GM21526 (cell line): ENCODE results near the gene MS4A1.
"Not testable (repeated sequence)": the region's sequence is repeated elsewhere in the genome, so short reads cannot be mapped to it uniquely, and the experiment has no call there.

Source experiments
- ATAC-seq: cut with Tn5 transposase; IDR thresholded peaks from one replicate; pipeline ENCODE4 v1.9.1; 2021; ENCODE audit warnings: moderate library complexity; ENCODE audit not compliant: unreplicated experiment, low FRiP score

Gene MS4A1

GRCh38 chr11:60500276-60500910 is 44.7 kb downstream of the MS4A1 start:
- ATAC-seq = no peak

DNA sequence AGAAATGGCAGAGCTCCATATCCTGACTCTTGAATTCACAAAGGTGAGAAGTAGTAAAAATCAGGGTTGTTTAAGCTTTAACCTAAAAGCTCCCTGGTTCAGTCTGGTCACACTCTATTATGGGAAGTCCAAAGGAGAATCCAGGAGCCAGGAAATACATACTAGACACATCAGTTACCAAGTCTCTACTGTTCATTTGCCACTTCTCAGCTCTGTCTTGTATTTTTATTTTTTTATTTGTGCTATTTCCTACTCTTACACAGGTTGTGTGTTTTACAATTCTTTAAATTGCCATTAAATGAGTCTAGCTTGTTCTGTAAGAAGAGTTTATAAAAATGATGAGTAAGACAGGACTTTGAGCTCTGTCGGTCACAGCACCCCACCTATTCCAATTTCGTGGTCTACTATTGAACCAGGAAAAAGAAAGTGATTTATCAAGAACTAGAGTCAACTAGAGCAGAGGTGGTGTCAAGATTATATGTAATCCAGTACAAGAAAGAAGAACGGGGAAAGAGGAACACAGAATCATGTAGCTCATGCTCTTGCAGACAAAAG is 46.7 kb downstream of the MS4A1 start:
- no peak for ATAC-seq

GRCh38 chr11:60504219-60504905 is 48.7 kb downstream of the MS4A1 start:
- no peak for ATAC-seq

DNA sequence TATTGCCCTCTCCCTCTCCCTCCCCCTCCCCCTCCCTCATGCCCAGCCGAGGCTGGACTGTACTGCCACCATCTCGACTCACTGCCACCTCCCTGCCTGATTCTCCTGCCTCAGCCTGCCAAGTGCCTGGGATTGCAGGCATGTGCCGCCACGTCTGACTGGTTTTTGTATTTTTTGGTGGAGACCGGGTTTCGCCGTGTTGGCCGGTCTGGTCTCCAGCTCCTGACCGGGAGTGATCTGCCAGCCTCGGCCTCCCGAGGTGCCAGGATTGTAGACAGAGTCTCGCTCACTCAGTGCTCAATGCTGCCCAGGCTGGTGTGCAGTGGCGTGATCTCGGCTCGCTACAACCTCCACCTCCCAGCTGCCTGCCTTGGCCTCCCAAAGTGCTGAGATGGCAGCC is 54.0 kb downstream of the MS4A1 start:
- ATAC-seq = not testable (repeated sequence)

GRCh38 chr11:60510209-60510608 is 54.6 kb downstream of the MS4A1 start:
- not testable (repeated sequence) for ATAC-seq

DNA sequence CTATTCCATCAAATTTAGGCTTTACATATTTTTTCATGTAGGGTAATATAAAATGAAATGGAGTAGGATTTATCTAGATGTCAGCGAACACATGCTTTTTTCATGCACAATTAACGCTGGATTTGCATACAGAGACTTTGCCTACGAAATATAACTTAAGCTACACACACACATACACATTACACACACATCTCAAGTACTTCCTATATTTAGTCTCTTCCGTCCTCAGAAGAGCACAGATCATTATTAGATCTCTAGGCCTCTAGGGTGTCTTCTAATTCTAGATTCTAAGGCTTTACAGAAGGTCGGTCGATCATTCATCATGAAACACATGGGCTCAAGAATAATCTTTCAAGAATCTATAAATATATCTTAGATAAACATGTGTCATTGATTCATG is 55.7 kb downstream of the MS4A1 start:
- ATAC-seq = no peak

DNA sequence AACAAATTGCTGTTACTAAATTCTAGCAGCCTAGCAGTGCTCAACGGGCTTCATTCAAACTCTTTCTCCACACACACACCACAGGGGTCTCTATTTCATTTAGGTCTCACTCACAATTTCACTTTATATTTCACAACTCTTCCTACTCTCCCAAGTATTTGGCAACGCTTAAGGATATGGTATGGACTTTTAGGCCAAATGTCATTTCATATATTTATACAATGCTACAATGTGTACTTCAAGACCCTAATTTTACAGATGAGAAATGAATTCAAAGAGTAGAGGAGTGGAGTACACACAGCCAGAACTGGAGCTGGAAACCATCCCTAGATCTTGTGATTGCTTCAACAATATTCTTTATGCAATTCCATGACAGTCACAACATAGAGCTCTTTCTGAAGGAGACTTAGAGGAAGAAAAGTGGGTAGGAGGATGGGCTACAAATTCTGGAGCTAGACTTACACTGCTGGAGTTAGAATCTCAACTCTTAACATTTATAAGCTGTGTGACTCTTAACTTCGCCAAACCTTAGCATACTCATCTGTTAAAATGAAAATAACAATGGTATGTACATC is 57.1 kb downstream of the MS4A1 start:
- ATAC-seq = no peak

DNA sequence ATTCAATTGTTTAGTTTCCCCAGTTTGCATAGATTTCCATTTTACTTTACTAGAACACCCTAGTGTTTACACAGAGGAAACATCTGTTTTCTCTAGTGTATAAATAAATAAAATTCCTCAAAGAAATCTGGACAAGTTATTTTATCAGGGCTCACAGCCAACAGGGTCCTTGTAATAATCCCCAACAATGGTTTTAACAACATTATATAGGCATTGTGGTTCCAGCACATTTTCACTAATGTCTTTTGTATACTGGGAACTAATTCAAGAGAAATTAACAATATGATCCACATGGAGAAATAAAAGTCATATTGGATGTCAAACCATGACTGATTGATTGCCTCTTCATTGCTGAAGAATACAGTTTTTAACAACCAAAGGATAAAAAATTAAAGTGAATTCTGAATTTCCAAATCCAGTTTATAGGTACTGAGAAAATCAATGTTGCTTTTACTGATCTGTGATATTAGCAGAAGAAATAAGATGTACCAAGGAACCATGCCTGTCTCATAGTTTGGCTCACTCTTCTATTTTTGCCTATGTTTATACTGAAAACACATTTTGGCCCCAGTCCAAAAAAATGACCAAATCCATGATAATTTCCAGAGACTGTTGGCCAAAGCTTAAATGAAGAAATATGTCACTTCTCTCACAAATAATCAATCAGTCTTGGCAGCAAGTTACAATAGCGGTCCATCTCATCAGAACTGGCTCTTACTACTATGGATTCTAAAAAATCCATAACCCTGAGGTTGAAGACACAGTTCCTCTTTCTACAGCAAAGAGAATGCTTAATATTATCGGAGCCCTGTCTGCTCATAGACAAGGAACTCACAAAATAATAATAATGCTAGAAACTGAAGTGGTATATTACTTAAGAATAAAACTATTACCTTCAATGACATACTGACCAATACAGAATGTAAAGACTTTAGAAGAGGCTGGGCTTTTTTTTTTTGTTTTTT is 58.1 kb downstream of the MS4A1 start:
- ATAC-seq = no peak

DNA sequence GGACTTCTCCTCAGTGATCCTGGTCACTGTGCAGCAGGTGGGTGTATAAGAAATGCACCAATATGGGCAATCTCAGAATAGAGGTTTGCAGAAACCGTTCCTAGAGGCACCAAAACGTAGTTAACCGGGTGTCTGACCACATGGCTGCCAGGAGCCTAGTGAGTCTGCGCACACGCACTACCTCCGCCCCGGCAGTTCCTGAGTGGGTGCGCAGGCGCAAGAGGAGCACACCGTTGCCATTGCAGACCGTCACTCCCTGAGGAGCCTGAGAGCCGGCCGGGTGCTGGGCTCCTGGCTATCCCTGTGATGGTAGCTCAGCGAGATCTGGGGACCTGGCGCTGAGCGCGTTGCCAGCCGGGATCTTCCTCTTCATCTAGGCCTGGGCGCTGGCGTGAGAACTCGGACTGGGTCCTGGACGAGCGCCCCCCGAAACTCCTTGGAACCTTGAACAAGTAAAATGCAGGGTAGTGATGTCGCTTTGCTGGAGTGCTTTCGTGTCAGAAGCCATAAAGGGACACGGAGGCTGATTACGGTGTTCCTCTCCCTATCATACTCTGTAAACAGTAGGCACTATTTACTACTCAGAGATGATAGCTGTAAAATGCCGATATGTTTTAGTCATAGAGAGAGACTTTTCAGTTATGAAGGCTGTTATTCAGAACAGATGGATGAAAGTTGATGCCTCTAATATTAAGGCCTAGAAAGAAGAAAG is 59.7 kb downstream of the MS4A1 start, which contains the start of gene MS4A13:
Gene MS4A13 (plus strand): TSS at position 249 of the 712 bp plus-strand sequence. CDS start 2,692 bp downstream, outside the sequence.
- no peak for ATAC-seq
